ENCODE data around the gene ITGAV. TPM values are rescaled to one million over a fixed set of nuclear protein-coding genes. Genes with fewer than 3 reads are reported as not detected.

ITGAV gene
- total RNA-seq, 1 donor from 2014 or later = 452 TPM

DNA sequence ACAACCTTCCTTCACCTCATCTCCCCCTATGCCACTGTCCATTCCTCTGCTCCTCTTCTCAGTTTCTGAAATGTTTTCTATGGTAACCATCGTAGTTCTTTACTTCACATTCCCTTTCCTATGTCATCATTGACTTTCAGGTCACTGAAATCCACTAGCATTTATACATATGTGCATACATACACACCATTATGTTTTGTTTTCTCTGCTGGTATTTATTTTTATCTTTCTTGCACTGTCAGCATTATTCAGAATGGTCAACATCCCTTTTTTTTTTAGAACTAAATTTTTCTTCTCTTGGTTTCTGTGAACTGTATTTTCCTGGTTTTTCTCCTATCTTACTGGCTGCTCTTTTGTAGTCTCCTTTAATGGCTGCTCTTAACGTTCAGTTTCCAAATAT lies 33.2 kb downstream of the ITGAV start:
- TF ChIP-seq, protein P1, sequence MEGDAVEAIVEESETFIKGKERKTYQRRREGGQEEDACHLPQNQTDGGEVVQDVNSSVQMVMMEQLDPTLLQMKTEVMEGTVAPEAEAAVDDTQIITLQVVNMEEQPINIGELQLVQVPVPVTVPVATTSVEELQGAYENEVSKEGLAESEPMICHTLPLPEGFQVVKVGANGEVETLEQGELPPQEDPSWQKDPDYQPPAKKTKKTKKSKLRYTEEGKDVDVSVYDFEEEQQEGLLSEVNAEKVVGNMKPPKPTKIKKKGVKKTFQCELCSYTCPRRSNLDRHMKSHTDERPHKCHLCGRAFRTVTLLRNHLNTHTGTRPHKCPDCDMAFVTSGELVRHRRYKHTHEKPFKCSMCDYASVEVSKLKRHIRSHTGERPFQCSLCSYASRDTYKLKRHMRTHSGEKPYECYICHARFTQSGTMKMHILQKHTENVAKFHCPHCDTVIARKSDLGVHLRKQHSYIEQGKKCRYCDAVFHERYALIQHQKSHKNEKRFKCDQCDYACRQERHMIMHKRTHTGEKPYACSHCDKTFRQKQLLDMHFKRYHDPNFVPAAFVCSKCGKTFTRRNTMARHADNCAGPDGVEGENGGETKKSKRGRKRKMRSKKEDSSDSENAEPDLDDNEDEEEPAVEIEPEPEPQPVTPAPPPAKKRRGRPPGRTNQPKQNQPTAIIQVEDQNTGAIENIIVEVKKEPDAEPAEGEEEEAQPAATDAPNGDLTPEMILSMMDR (IDR thresholded peaks at IDR 0.05) = no peak
- Mint-ChIP-seq H3K9me3 (ENCODE audit: low read depth) (no peaks in the 10 kb centered on the region), H3K27ac (ENCODE audit: unreplicated experiment) (peak overlapping the region; percentile 18), H3K27me3 (ENCODE audit: low read depth) (no peaks in the 10 kb centered on the region), H3K4me3 (ENCODE audit: unreplicated experiment) (no peak overlapping the region), H3K4me1 (ENCODE audit: low read depth) (peaks cover 5% of the 10 kb centered on the region), H3K36me3 (ENCODE audit: low read depth) (peaks cover 34% of the 10 kb centered on the region)
- no peak for DNase-seq (ENCODE audit: low spot score)

DNA sequence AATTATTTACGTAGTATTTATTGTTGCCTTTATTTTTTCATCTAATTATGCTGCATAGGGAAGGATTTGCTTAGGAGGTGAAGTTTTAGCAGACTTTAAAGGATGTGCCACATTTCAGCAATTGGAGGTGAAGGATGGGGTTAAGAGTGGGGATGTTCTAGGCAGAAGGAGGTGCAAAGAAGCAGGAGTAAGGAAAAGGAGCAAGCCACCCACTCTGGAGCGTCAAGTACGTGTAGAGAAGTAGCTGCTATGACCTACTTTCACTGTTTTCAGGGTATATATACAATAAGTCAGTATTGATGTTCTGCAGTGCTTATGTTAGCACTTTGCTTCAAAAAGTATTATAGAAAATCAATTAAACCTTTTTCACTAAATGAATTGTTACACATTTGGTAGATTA lies 34.4 kb downstream of the ITGAV start:
- DNase-seq (ENCODE audit: low spot score) = no peak
- H3K36me3 Mint-ChIP-seq (ENCODE audit: low read depth) = peaks cover 35% of the 10 kb centered on the region
- no peak overlapping the region for H3K4me3 Mint-ChIP-seq (ENCODE audit: unreplicated experiment)
- peaks cover 16% of the 10 kb centered on the region for H3K4me1 Mint-ChIP-seq (ENCODE audit: low read depth)
- H3K27ac Mint-ChIP-seq (ENCODE audit: unreplicated experiment) = no peak overlapping the region
- no peaks in the 10 kb centered on the region for H3K27me3 Mint-ChIP-seq (ENCODE audit: low read depth)
- H3K9me3 Mint-ChIP-seq (ENCODE audit: low read depth) = no peaks in the 10 kb centered on the region
- TF ChIP-seq, protein P1 (IDR thresholded peaks at IDR 0.05) = no peak

DNA sequence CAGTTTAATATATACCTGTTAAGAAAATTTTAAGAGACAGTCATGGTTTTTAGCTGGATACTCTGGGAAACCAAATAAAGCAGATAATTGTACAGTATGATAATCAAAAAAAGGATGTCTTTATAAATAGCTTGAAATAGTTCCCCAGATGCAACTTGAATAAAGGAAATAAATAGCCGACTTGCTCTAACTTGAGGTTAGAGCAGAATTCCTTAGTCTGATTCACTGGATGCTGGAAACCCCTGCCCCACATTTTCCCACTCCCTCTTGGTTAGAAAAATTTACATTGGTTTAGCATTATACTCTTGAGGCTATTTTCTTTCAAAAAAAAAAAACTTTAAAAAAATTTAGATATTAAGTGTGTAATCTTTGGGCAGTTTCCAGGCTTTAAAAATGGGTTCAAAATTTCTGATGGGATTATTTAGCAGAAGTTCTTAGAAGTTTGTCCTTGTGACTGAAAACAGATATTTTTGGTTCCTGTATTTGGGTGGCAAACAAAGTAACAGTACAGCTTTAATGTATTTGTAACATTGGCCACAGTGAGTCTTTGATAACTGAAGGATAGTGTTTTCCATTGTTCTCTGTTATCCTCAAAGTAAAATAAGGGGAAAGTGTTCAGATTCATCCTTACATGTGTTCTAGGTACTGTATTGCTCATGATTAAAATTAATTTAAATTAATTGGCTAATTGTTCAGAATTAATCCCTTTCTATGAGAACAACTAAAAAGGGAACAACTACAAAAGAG lies 39.6 kb downstream of the ITGAV start:
- DNase-seq (ENCODE audit: low spot score) = no peak
- H3K4me1 Mint-ChIP-seq (ENCODE audit: low read depth) = peaks cover 27% of the 10 kb centered on the region
- TF ChIP-seq, protein P1 (IDR thresholded peaks at IDR 0.05) = no peak
- no peak overlapping the region for H3K4me3 Mint-ChIP-seq (ENCODE audit: unreplicated experiment)
- H3K9me3 Mint-ChIP-seq (ENCODE audit: low read depth) = no peaks in the 10 kb centered on the region
- peaks cover 15% of the 10 kb centered on the region for H3K36me3 Mint-ChIP-seq (ENCODE audit: low read depth)
- H3K27ac Mint-ChIP-seq (ENCODE audit: unreplicated experiment) = peak overlapping the region; percentile 37
- no peaks in the 10 kb centered on the region for H3K27me3 Mint-ChIP-seq (ENCODE audit: low read depth)

DNA sequence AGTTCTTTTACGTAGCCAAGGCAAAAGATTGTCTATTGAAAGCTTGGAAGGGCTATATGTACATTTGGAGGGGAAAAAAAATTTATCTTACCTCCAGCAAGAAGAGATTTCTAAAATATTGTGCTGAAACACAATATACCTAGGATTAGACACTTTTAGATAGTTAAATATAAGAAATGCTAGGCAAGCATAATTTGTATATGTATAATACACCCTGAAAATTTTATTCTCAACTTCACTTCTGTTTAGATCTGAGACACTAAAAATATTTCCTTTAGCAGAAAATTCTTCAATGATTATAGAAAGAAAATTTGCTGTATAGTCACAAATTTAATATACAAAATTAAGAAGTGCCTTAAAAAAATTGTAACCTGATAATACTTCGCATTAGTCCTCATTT lies 42.6 kb downstream of the ITGAV start:
- Mint-ChIP-seq H3K36me3 (ENCODE audit: low read depth) (peaks cover 8% of the 10 kb centered on the region), H3K27me3 (ENCODE audit: low read depth) (no peaks in the 10 kb centered on the region), H3K9me3 (ENCODE audit: low read depth) (no peaks in the 10 kb centered on the region), H3K4me3 (ENCODE audit: unreplicated experiment) (no peak overlapping the region), H3K27ac (ENCODE audit: unreplicated experiment) (no peak overlapping the region), H3K4me1 (ENCODE audit: low read depth) (peaks cover 30% of the 10 kb centered on the region)
- DNase-seq (ENCODE audit: low spot score) = no peak
- TF ChIP-seq, protein P1 (IDR thresholded peaks at IDR 0.05) = no peak

DNA sequence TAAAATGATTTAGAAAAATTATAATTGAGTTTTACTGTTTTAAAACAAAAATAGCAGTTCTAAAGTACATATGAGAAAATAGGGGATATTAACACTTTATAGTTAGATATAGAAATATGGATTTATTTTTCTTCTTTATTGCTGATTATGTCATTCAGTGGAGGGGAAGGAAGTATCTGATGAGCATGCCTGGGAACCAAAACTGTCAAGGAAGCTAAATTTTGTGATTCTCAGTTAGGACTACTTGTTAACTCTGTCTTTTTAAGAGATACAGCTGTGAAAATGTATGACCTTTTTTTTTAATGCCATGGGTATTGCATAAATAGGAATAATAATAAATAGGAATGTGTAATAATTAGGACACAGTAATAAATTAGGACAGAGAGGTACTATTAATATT lies 44.8 kb downstream of the ITGAV start:
- Mint-ChIP-seq H3K27me3 (ENCODE audit: low read depth) (no peaks in the 10 kb centered on the region), H3K4me3 (ENCODE audit: unreplicated experiment) (no peak overlapping the region), H3K9me3 (ENCODE audit: low read depth) (no peaks in the 10 kb centered on the region), H3K4me1 (ENCODE audit: low read depth) (peaks cover 20% of the 10 kb centered on the region), H3K36me3 (ENCODE audit: low read depth) (peaks cover 9% of the 10 kb centered on the region), H3K27ac (ENCODE audit: unreplicated experiment) (peak overlapping the region; percentile 0)
- no peak for DNase-seq (ENCODE audit: low spot score)
- TF ChIP-seq, protein P1 (IDR thresholded peaks at IDR 0.05) = no peak
